HepG2 (cell line): ENCODE measurements around the gene KRT16.

Experiments
- CTCF ChIP-seq: sonication (generic); formaldehyde crosslinking; IDR thresholded peaks from 2 replicates; pipeline ENCODE4 v1.5.0; 2020; ENCODE audit warnings: mild to moderate bottlenecking, missing genetic modification reagents, moderate library complexity
- FOSL2 ChIP-seq: sonication (generic); formaldehyde crosslinking; IDR thresholded peaks from 2 replicates; pipeline ENCODE4 v1.4.0; 2020; ENCODE audit warnings: missing genetic modification reagents
- HDAC2 ChIP-seq: sonication (generic); formaldehyde crosslinking; IDR thresholded peaks from 2 replicates; pipeline ENCODE4 v1.4.0; 2020; ENCODE audit warnings: missing genetic modification reagents
- KLF12 ChIP-seq: sonication (generic); formaldehyde crosslinking; IDR thresholded peaks from 2 replicates; pipeline ENCODE4 v1.4.0; 2020; ENCODE audit warnings: missing genetic modification reagents, borderline replicate concordance
- PHF21A ChIP-seq: sonication (generic); formaldehyde crosslinking; IDR thresholded peaks from 2 replicates; pipeline ENCODE4 v1.5.0; 2020; ENCODE audit warnings: mild to moderate bottlenecking, missing genetic modification reagents
- PRDM10 ChIP-seq: sonication (generic); formaldehyde crosslinking; IDR thresholded peaks from 2 replicates; pipeline ENCODE4 v1.4.0; 2020; ENCODE audit warnings: low read depth, missing genetic modification reagents
- PREB ChIP-seq: sonication (generic); formaldehyde crosslinking; IDR thresholded peaks from 2 replicates; pipeline ENCODE4 v1.4.0; 2020; ENCODE audit warnings: missing genetic modification reagents
- RCOR2 ChIP-seq: IDR thresholded peaks from 2 replicates; pipeline ENCODE4 v1.6.1; 2016; ENCODE audit warnings: missing biosample characterization, missing genetic modification reagents
- TBL1XR1 ChIP-seq: fragments of 150-350 bp; IDR thresholded peaks from 2 replicates; pipeline ENCODE4 v1.6.1; 2014; ENCODE audit warnings: borderline replicate concordance, low read length; ENCODE audit not compliant: partially characterized antibody
- ZFP37 ChIP-seq: sonication (generic); formaldehyde crosslinking; IDR thresholded peaks from 2 replicates; pipeline ENCODE4 v1.4.0; 2020; ENCODE audit warnings: missing genetic modification reagents, borderline replicate concordance
- ZNF234 ChIP-seq: sonication (generic); formaldehyde crosslinking; conservative IDR thresholded peaks from 2 replicates; pipeline ENCODE4 v1.5.1; 2020; ENCODE audit warnings: mild to moderate bottlenecking, missing genetic modification reagents
- ZNF30 ChIP-seq: sonication (generic); formaldehyde crosslinking; IDR thresholded peaks from 2 replicates; pipeline ENCODE4 v1.5.0; 2020; ENCODE audit warnings: mild to moderate bottlenecking, missing genetic modification reagents

GRCh38 chr17:41613277-41614082, 913 bp upstream of the KRT16 start:
- TF ChIP-seq FOSL2 (no peak), PRDM10 (no peak), ZNF234 (no peak), PHF21A (CRISPR knock-in tag) (no peak), TBL1XR1 (no peak), CTCF (CRISPR knock-in tag) (no peak), ZNF30 (CRISPR knock-in tag) (no peak), PREB (CRISPR knock-in tag) (no peak), RCOR2 (CRISPR knock-in tag) (no peak), KLF12 (CRISPR knock-in tag) (no peak), ZFP37 (CRISPR knock-in tag) (no peak), HDAC2 (no peak)
